Measurements from ENCODE around the gene SLC4A11. TPM values are rescaled to one million over a fixed set of nuclear protein-coding genes. Genes with fewer than 3 reads are reported as not detected.

SLC4A11 gene
- total RNA-seq, 6 donors from 2014 or later, result 2.6 to 14.9 (median 5.2) TPM

DNA sequence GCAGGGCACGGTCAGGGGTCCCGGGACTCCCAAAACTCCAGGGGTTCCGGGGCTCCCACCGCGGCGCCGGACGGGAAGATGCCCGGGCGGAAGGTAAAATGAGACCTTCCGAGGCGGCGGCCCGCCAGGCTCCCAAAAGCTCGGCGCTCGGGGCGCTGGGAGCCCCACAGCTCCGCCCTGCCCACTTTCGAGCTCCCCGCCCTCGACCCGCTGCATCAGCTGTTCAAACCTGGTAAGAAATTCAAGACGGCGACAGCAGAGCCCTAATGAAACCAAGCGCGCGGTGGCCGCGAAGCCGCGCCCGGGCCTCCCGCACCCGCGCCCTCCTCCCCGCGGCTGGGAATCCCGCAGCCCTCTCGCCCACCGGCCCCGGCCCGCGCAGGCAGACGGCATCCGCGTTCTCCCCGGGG lies 369 bp downstream of the SLC4A11 start:
- H3K4me3 ChIP-seq, result peak overlapping the region; percentile 34 to 98 (median 82)
- peaks cover 0 to 35% (median 16%) of the 10 kb centered on the region in 4 donors for H3K27me3 ChIP-seq
- DNase-seq, result peak; percentile 31 to 90
- WGBS, 2 donors, result 2% methylated on average over 22 to 32 of the region's 48 CpGs
- no peaks in the 10 kb centered on the region for H3K36me3 ChIP-seq
- no peak for TF ChIP-seq EP300 (IDR thresholded peaks at IDR 0.05)
- TF ChIP-seq POLR2AphosphoS5 (IDR thresholded peaks at IDR 0.05), result no peak
- TF ChIP-seq POLR2A (IDR thresholded peaks at IDR 0.05), result no peak
- no peak for TF ChIP-seq CTCF (IDR thresholded peaks at IDR 0.05)
- H3K9me3 ChIP-seq, result no peaks in the 10 kb centered on the region
- peak overlapping the region in 1 of 4 donors; percentile 37 for H3K27ac ChIP-seq
- H3K4me1 ChIP-seq, result peaks cover 13 to 30% (median 23%) of the 10 kb centered on the region in 4 donors
- peak in 1 of 2 donors; percentile 21 for ATAC-seq (ENCODE audit: low FRiP score in 2 of 2)

GRCh38 chr20:3237958-3238615 lies 903 bp downstream of the SLC4A11 start:
- WGBS, 2 donors, result 5 to 14% methylated on average over 14 to 34 of the region's 59 CpGs
- peaks cover 13 to 30% (median 23%) of the 10 kb centered on the region in 4 donors for H3K4me1 ChIP-seq
- TF ChIP-seq CTCF (IDR thresholded peaks at IDR 0.05) (no peak), EP300 (IDR thresholded peaks at IDR 0.05) (no peak), POLR2AphosphoS5 (IDR thresholded peaks at IDR 0.05) (no peak), POLR2A (IDR thresholded peaks at IDR 0.05) (no peak)
- ATAC-seq (ENCODE audit: low FRiP score in 2 of 2), result no peak
- peak in 1 of 2 donors; percentile 82 for DNase-seq
- no peak overlapping the region for H3K27ac ChIP-seq
- H3K9me3 ChIP-seq, result no peaks in the 10 kb centered on the region
- no peaks in the 10 kb centered on the region for H3K36me3 ChIP-seq
- peaks cover 0 to 35% (median 16%) of the 10 kb centered on the region in 4 donors for H3K27me3 ChIP-seq
- H3K4me3 ChIP-seq, result peak overlapping the region; percentile 34 to 98 (median 82)

- H3K4me3 ChIP-seq, result peak overlapping the region in 1 of 4 donors; percentile 98
- TF ChIP-seq POLR2AphosphoS5 (IDR thresholded peaks at IDR 0.05) (no peak), CTCF (IDR thresholded peaks at IDR 0.05) (no peak), POLR2A (IDR thresholded peaks at IDR 0.05) (no peak), EP300 (IDR thresholded peaks at IDR 0.05) (no peak)
Measured at GRCh38 chr20:3237011-3237957, 1.7 kb downstream of the SLC4A11 start.

DNA sequence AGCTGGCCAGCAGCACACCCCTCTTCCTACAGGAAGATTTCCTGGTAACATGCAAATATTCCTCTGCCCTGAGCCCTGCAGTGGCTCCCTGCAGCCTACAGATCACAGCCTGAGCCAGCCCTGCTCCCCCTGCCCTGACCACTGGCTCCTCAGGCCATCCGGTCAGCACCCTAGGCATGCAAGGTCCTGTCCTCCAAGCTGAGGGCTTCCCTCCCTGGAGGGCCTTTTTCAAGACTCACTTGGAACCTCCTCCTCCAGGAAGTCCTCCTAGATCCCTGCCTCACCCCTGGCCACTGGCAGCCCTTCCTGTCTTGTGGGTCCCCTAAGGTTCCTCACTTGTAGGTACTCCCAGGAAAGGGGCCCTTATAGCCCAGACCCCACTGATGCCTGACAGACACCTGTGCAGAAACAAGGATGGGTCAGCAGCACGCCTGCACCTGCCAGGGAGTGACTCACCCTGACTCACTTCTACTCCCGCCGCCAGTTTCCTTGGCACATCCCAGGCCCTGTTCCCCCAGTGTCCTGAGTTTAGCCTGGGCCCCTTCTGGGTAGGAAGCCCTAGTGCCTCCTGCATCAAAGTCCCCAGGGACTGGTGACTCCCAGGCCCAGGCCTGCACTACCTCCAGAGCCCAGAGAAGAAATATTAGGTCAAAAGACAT lies 3.2 kb downstream of the SLC4A11 start:
- 95 to 100% methylated on average over 1 to 4 of the region's 4 CpGs for WGBS, 2 donors
- no peak for TF ChIP-seq POLR2A (IDR thresholded peaks at IDR 0.05)
- no peak for TF ChIP-seq POLR2AphosphoS5 (IDR thresholded peaks at IDR 0.05)
- TF ChIP-seq CTCF (IDR thresholded peaks at IDR 0.05), result no peak
- no peak for TF ChIP-seq EP300 (IDR thresholded peaks at IDR 0.05)

More at GRCh38 chr20:3237011-3237957, 1.7 kb downstream of the SLC4A11 start:
- Histone ChIP-seq H3K27me3 (peaks cover 0 to 35% (median 16%) of the 10 kb centered on the region in 4 donors), H3K9me3 (no peaks in the 10 kb centered on the region), H3K4me1 (peaks cover 13 to 30% (median 23%) of the 10 kb centered on the region in 4 donors), H3K36me3 (no peaks in the 10 kb centered on the region), H3K27ac (no peak overlapping the region)
- 66 to 68% methylated on average over 19 to 25 of the region's 25 CpGs for WGBS, 2 donors
- no peak for DNase-seq
- ATAC-seq (ENCODE audit: low FRiP score in 2 of 2), result no peak

More for the DNA sequence above, 3.2 kb downstream of the SLC4A11 start:
- no peak for ATAC-seq (ENCODE audit: low FRiP score in 2 of 2)
- H3K4me1 ChIP-seq, result peaks cover 13 to 30% (median 23%) of the 10 kb centered on the region in 4 donors
- no peak overlapping the region for H3K4me3 ChIP-seq
- H3K27me3 ChIP-seq, result peaks cover 0 to 35% (median 16%) of the 10 kb centered on the region in 4 donors
- no peaks in the 10 kb centered on the region for H3K9me3 ChIP-seq
- H3K27ac ChIP-seq, result no peak overlapping the region
- H3K36me3 ChIP-seq, result no peaks in the 10 kb centered on the region
- DNase-seq, result no peak
